Measurements from ENCODE around the gene IGFBP5. TPM values are rescaled to one million over a fixed set of nuclear protein-coding genes. Genes with fewer than 3 reads are reported as not detected.

IGFBP5 gene
- polyA plus RNA-seq, 4 donors, result 396 to 446 (median 412) TPM

DNA sequence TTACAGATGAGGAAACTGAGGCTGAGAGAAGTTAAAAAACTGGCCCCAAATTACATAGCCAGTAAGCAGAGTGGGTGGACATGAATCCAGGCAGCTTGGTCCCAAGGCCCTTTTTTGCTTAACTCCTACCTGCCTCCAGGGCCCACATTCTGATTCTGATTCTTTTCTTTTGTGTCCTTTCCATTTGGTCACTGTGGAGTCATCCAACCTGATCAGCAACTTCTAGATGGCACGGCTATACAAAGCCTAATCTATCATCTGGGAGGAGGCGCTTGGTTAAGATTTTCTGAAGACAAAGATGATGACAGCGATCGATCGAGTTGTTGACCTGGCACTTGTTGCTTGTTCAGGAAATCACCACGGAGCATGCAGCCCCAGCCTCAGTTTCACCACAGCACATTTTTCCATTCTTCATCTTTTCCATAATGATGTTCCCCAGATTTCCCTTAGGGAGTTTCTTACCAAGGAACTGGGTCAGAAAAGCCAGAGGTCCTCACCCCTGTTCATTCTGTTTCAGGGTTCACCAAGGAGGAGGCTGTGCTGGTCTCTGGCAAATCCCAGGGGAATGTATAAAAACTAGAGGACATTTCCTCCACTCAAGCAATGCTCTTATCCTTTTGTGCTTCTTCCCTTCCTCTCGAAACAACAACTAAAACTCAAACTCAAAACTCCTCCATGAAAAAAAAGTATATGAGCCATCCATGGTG is 69.0 kb downstream of the IGFBP5 start:
- no peak for DNase-seq (ENCODE audit: low read depth in 4 of 4, low spot score in 3 of 4)

DNA sequence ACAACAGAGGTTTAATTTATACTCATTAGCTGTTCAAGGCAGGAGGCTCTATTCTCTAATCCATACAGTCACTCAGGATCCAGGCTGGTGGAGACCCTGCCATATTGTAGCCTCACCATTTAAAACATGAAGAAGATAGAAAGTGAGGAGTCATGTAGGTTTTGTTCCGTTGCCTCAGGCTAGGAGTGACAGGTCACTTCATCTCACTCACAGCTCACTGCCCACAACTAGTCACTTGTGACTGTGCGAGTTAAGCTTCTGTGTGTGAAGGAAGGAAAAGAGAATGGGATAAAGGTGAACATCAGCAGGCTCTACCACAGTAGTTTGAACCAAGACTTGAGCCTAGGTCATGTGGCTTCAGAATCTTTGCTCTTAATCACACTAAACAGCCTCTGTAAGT is 71.1 kb downstream of the IGFBP5 start:
- DNase-seq (ENCODE audit: low read depth in 4 of 4, low spot score in 3 of 4), result no peak

DNA sequence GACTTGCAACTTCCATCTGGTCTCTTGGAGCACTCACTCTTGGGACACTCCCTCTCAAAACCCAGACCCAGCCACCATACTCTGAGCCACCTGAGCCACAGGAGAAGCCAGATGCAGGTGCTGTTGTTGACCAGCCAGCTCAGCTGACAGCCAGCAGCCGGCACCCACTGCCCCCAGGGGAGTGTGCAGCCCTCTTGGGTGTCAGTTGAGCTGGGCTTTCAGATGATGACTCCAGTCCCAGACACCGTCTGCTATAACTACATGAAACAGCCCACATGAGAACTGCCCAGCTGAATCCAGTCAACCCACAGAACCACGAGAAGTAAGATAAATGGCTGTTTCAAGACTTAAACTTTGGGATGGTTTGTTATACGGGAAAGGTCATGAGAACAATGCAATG is 72.8 kb downstream of the IGFBP5 start:
- no peak for DNase-seq (ENCODE audit: low read depth in 4 of 4, low spot score in 3 of 4)

Other genes starting within 250 kb of the IGFBP5 start
- 1,000 to 10,000 TPM; 1,875 to 2,571 (median 2,124) TPM for gene RPL37A, start 196.7 kb downstream of the IGFBP5 start, polyA plus RNA-seq (ENCODE audit: insufficient read length in 4 of 4)
- 100 to 1,000 TPM; 211 to 296 (median 233) TPM for gene IGFBP2, start 62.1 kb downstream of the IGFBP5 start, polyA plus RNA-seq (ENCODE audit: insufficient read length in 4 of 4)
- gene TNP1, start 164.5 kb upstream of the IGFBP5 start, polyA plus RNA-seq (ENCODE audit: insufficient read length in 4 of 4), result not detected